HG02852 (cell line): Measurements from ENCODE around the gene TRPM6.
"Not testable (repeated sequence)": the region's sequence is repeated elsewhere in the genome, so short reads cannot be mapped to it uniquely, and the experiment has no call there.

Source experiments
- ATAC-seq: cut with Tn5 transposase; IDR thresholded peaks from one replicate; pipeline ENCODE4 v1.9.1; 2021; ENCODE audit warnings: mild to moderate bottlenecking, moderate library complexity; ENCODE audit not compliant: unreplicated experiment

TRPM6 gene

DNA sequence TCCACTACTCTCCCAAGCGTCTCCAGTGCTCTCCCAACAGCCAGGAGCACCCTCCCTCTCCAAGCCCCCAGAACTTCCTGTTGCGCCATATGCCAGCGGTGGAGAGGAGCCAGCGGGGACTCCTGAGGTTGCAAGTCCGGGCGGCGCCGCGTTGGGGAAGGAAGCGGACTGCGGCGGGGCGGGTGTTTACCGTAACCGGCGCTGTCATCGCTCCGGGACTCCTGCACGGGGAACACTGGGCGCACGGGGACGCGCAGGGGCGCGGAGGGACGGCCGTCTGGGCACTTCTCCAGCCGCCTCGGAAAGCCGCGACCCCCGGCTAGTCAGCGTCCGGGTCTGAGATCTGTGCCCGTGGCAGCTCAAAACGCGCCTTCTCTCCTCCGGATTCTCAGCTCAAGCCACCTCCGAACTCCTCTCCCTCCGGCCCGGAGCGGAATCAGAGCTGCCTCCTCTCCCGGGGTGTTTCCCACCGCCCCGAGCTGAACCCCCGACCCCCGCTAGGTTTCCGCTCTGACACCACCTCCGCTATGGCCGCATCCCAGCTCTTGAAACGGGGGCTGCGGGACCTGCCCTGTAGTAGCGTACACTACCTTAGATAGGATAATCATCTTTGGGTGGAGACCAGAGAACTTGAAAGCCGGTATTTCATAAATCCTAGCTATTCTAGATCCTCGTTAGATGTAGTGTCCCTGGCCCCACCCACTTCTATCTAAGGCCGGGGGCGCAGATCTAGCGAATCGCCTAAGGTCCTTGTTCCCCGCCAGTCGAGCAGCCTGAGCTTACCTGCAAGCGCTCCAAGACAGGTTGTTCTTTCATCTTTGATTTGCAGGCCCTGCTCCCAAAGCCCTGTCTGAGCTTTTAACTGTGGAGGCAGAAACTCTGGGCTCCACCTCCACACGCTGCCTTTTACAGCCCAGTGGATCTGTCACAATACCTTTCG, at the start of gene TRPM6:
TRPM6 (minus strand) TSS at position 881 of the 940 bp plus-strand sequence; CDS start at position 816, 65 bp downstream.
- no peak for ATAC-seq

- ATAC-seq: no peak
Measured at GRCh38 chr9:74935008-74935407, 47.3 kb upstream of the TRPM6 start.

GRCh38 chr9:74921737-74922136, 34.0 kb upstream of the TRPM6 start:
- no peak for ATAC-seq

DNA sequence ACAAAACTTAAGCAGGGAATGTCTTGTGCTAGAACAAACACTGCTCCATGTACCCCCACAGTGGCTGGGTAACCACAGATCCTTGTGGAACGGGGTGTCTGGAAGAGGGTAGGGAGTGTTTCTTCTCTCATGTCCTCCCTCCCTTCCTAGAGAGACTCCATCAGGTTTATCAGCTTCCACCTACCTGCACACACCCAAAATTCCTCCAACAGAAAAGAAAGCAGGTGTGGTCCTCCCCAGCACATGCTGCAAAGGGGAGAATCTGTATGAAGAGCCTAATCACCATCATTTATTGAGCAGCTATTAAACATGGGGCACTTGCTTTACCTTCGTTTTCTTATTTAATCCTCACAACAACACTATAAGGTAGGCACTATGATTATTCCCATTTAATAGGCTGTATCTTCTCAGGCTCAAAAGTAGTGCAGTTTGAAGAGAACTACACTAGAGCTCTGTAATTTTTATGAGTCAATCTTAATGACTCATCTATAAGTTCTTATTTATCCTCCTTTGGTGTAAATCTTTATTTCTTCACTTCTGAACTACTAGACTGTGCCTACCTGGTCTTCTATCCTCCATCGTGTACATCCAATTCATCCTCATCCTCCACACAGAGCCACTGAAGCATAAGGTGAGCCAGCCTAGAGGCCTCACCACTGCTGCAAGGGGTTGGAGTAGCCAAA, 33.4 kb upstream of the TRPM6 start:
- no peak for ATAC-seq

GRCh38 chr9:74910036-74910435, 22.3 kb upstream of the TRPM6 start:
- no peak for ATAC-seq

DNA sequence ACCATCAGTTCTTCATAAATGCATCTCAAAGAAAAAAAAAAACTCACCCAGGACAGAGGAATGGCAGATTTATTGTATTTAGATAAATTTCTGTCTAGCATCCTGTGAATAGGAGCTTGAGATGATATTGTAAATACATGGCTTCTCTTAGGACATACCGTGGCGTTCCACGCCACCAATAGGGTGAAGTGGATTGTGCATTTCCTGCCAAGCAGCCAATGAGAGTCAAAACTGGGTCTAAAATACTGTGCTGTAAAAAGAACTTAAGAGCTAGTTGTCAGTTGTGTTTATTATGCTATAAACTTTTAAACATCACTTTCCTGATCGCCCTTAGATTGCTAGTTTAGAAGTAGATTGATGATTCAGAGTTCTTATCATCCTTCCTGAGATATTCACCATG, 20.9 kb upstream of the TRPM6 start:
- no peak for ATAC-seq

- ATAC-seq: no peak
Measured at GRCh38 chr9:74907085-74907484, 19.4 kb upstream of the TRPM6 start.

- no peak for ATAC-seq
Measured at GRCh38 chr9:74901001-74901400, 13.3 kb upstream of the TRPM6 start.

- not testable (repeated sequence) for ATAC-seq
Measured at GRCh38 chr9:74888449-74888848, 728 bp upstream of the TRPM6 start.

DNA sequence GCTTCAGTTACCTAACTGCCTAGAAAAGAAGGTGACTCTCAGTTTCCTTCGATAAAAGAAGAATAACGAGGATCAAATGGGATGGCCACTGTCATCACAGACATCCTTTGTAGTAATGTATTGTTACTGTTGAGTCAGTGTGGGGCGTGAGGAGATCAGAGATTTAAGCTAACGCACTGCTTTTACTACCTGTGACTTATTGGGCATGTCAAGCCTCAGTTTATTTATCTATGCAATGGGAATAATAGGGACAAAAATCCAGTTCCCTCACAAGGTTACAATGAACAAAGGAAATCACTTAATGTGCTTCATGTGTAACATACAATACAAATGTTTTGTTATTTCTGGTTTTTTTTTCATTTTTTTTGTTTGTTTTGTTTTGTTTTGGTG, 255 bp upstream of the TRPM6 start:
- ATAC-seq: no peak

DNA sequence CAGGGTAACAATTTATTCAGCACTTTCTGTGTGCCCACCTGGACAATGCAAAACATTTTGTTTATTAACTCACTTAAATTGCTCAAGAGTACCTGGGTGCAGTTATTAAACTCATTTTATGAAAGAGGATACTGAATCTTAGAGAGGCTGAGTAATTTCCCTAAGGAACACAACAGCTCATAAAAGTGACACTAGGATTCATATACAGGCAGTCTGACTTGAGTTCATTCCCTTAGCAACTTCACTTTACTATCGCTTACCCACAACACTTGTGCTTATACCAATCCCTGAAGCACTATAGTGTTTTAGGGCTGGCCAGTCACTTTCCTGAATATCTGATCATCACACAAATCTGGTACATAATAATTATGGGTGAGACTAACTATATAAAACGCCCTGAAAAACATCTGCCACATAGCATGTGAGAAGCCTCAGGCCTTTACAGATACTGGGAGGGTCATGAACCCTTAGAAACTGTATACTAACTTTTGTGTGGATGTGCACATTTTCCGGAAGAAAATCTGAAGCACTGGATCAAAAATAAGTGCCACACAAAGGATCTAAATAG, 11.3 kb downstream of the TRPM6 start:
- ATAC-seq: no peak

- ATAC-seq: no peak
Measured at GRCh38 chr9:74875656-74876055, 12.1 kb downstream of the TRPM6 start.

DNA sequence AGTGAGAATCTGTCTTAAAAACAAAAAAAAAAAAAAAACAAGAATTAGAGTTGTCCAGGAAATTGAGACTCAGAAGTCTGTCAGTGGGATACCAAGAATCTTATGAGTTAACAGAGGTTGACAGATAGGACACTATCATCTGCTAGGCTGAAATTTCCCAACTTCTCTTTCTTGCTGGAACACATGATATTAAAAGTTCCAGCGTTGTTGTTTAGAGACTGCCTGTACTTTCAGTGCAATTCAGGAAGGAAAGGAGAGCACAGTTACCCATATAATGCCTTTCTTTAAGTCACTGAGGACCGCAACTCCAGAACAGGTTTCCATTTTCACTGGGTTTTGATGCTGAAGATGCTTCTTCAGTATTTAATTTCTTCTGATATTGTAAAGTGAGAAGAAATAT, 13.5 kb downstream of the TRPM6 start:
- no peak for ATAC-seq

GRCh38 chr9:74872619-74873233, 15.0 kb downstream of the TRPM6 start:
- no peak for ATAC-seq

DNA sequence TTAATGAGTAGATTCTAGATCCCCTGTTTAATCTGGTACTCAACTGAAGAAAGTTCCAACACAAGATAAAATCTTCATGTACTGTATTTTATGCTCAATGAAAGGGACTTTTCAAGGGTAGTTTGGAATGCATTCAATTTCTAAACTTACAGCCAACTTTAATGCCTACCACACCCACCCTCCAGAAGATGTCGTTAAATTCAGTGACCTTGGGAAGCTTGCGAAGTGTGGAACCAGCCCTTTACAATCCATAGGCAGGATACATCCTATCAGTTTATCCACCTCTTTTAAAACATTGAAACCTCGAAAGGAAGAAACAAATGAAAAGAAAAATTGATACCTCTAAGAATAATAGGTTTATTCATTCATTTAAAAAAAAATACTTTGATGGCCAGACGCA, 20.2 kb downstream of the TRPM6 start:
- ATAC-seq: no peak

GRCh38 chr9:74865177-74865576, 22.5 kb downstream of the TRPM6 start:
- no peak for ATAC-seq

- ATAC-seq: no peak
Measured at GRCh38 chr9:74861773-74862474, 25.8 kb downstream of the TRPM6 start.

DNA sequence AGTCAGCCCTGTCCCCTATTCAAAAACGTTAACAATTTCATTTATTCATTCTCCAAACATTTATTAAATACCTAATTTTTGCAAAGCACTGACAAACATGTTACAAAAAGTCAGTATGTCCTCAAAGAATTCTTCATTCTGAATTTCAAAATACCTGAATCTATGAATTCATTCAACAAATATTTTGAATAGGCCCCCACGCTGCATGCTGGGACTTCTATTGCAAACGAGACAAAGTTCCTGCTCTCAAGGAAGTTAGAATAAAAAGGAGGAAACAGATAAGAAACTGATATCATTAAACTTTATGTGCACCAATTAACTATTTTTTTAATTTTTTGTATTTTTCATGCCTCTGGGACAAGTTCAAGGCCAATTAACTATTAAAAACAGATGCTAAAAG, 26.6 kb downstream of the TRPM6 start:
- ATAC-seq: no peak

GRCh38 chr9:74860247-74860646, 27.5 kb downstream of the TRPM6 start:
- ATAC-seq: not testable (repeated sequence)

DNA sequence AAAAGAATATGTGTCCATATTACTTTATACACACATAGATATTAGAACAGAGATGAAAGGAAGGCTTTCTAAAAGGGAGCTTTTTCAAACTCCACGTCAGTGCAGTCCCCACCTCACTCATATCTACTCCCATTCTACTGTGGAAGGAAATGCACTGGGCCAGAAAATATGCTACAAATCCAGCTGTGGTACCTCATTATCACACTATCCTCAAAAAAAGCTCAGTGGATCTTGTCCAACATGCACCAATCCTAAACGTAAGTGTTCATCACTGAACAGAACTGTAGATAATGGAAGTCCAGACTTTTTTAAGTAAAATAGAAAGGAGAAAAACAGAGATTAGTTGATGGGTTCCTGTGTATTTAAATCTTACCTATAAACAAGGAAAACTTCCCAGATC, 27.9 kb downstream of the TRPM6 start:
- ATAC-seq: no peak
